H1 (cell line): ENCODE data around the gene PRR35. TPM values are rescaled to one million over a fixed set of nuclear protein-coding genes. Genes with fewer than 3 reads are reported as not detected.

Experiments
- CTCF ChIA-PET: fragments of 300-600 bp; sonication (Branson Sonifier 250); formaldehyde crosslinking; loops from one replicate; lab custom pipeline; 2021; ENCODE audit not compliant: partially characterized antibody; lab: Charles Lee
- POLR2A ChIA-PET: fragments of 300-600 bp; sonication (Branson Sonifier 250); formaldehyde crosslinking; loops from one replicate; lab custom pipeline; 2021; ENCODE audit warnings: inconsistent platforms; ENCODE audit not compliant: partially characterized antibody; lab: Charles Lee
- DNase-seq, 2 experiments: peaks; one replicate each; pipeline versions ENCODE4 v3.0.0 to v3.0.0-alpha.2; 2010 to 2022; ENCODE audit warnings: low spot score in 2 of 2, low read depth in 1 of 2, mixed read lengths in 1 of 2
- FAIRE-seq: peaks from 2 replicates; lab custom pipeline; 2011; peaks lifted over from hg19 to GRCh38; lab: Jason Lieb, UNC
- H2AFZ ChIP-seq: 2 replicates; pipeline ENCODE4 v1.8.1; 2012; ENCODE audit warnings: low read length, inconsistent platforms
- H2AK5ac ChIP-seq: 2 replicates; pipeline ENCODE4 v1.6.1; 2013; ENCODE audit warnings: low read depth, low read length
- H2BK120ac ChIP-seq: replicated peaks from 2 replicates; pipeline ENCODE3; 2013; ENCODE audit warnings: low read depth, low read length, inconsistent platforms
- H2BK12ac ChIP-seq: 2 replicates; pipeline ENCODE4 v1.6.1; 2013; ENCODE audit warnings: low read depth, low read length
- H2BK15ac ChIP-seq: 2 replicates; pipeline ENCODE4 v1.6.1; 2013; ENCODE audit warnings: low read length
- H2BK20ac ChIP-seq: 2 replicates; pipeline ENCODE4 v1.6.1; 2013; ENCODE audit warnings: low read length
- H2BK5ac ChIP-seq: 2 replicates; pipeline ENCODE4 v1.6.1; 2013; ENCODE audit warnings: low read depth, low read length
- H3K14ac ChIP-seq: 2 replicates; pipeline ENCODE4 v1.6.1; 2013; ENCODE audit warnings: inconsistent platforms; ENCODE audit not compliant: insufficient read length
- H3K18ac ChIP-seq: 2 replicates; pipeline ENCODE4 v1.6.1; 2013; ENCODE audit warnings: low read length; ENCODE audit errors: extremely low read depth
- H3K23ac ChIP-seq: 2 replicates; pipeline ENCODE4 v1.6.1; 2013; ENCODE audit warnings: inconsistent platforms; ENCODE audit not compliant: insufficient read length
- H3K23me2 ChIP-seq: 2 replicates; pipeline ENCODE4 v1.6.1; 2013; ENCODE audit warnings: low read depth, low read length
- H3K27ac ChIP-seq: 2 replicates; pipeline ENCODE4 v1.6.1; 2011; ENCODE audit warnings: low read depth, low read length, inconsistent platforms
- H3K27me3 ChIP-seq, 4 experiments: replicated peaks in 1 of 4; 1 replicate in 1 of 4; 2 replicates in 3 of 4; pipeline versions ENCODE4 v1.6.1 to v1.8.1; 2011 to 2013; ENCODE audit warnings: low read length in 3 of 4, mild to moderate bottlenecking in 3 of 4, inconsistent platforms in 2 of 4, mixed read lengths in 2 of 4, moderate library complexity in 1 of 4; ENCODE audit not compliant: control insufficient read depth in 3 of 4, insufficient read depth in 3 of 4; ENCODE audit errors: extremely low read depth in 1 of 4
- H3K36me3 ChIP-seq, 4 experiments: 2 replicates each; pipeline versions ENCODE4 v1.6.1 to v1.8.1; 2011 to 2013; ENCODE audit warnings: mild to moderate bottlenecking in 4 of 4, low read length in 3 of 4, moderate library complexity in 2 of 4, control low read depth in 1 of 4, inconsistent platforms in 1 of 4; ENCODE audit not compliant: insufficient read depth in 4 of 4, control insufficient read depth in 2 of 4
- H3K4ac ChIP-seq: replicated peaks from 2 replicates; pipeline ENCODE3; 2013; ENCODE audit warnings: low read length, low read depth, mixed read lengths, inconsistent platforms; ENCODE audit not compliant: insufficient read length
- H3K4me1 ChIP-seq, 4 experiments: replicated peaks in 1 of 4; 1 replicate in 1 of 4; 2 replicates in 3 of 4; pipeline versions ENCODE4 v1.6.1 to v1.8.1; 2011 to 2013; ENCODE audit warnings: low read length in 3 of 4, inconsistent platforms in 2 of 4, mixed read lengths in 1 of 4; ENCODE audit not compliant: insufficient read depth in 4 of 4, control insufficient read depth in 3 of 4
- H3K4me2 ChIP-seq, 2 experiments: 2 replicates each; pipeline versions ENCODE4 v1.6.1 to v1.8.1; 2011 to 2013; ENCODE audit warnings: low read depth in 2 of 2, low read length in 2 of 2, control low read depth in 1 of 2, inconsistent platforms in 1 of 2, mild to moderate bottlenecking in 1 of 2; ENCODE audit not compliant: insufficient read depth in 1 of 2
- H3K4me3 ChIP-seq, 4 experiments: fragments of 200-600, 300-600 bp in 1 of 4; sonication (generic), shearing (Covaris generic), sonication (Bioruptor Twin) in 1 of 4; 2 replicates each; pipeline versions ENCODE4 v1.5.1 to v1.8.1; 2011 to 2016; ENCODE audit warnings: low read length in 4 of 4, low read depth in 3 of 4, control low read depth in 2 of 4, inconsistent platforms in 2 of 4, mild to moderate bottlenecking in 2 of 4, mixed read lengths in 1 of 4, moderate library complexity in 1 of 4; ENCODE audit not compliant: insufficient read depth in 2 of 4; ENCODE audit errors: extremely low read depth in 1 of 4
- H3K56ac ChIP-seq: replicated peaks from 2 replicates; pipeline ENCODE3; 2013; ENCODE audit warnings: low read depth, mild to moderate bottlenecking, mixed read lengths, low read length, inconsistent platforms; ENCODE audit not compliant: insufficient read length
- H3K79me1 ChIP-seq: 2 replicates; pipeline ENCODE4 v1.6.1; 2013; ENCODE audit warnings: low read depth, low read length, control low read depth
- H3K79me2 ChIP-seq, 2 experiments: 2 replicates each; pipeline versions ENCODE4 v1.6.1 to v1.8.1; 2012 to 2013; ENCODE audit warnings: low read length in 2 of 2, mild to moderate bottlenecking in 2 of 2, inconsistent platforms in 1 of 2; ENCODE audit not compliant: insufficient read depth in 2 of 2, control insufficient read depth in 1 of 2
- H3K9ac ChIP-seq, 4 experiments: replicated peaks in 1 of 4; 1 replicate in 1 of 4; 2 replicates in 3 of 4; pipeline versions ENCODE4 v1.6.1 to v1.8.1; 2011 to 2013; ENCODE audit warnings: low read depth in 3 of 4, low read length in 3 of 4, control low read depth in 2 of 4, mild to moderate bottlenecking in 2 of 4, moderate library complexity in 2 of 4, inconsistent platforms in 1 of 4; ENCODE audit errors: extremely low read depth in 1 of 4
- H3K9me3 ChIP-seq, 2 experiments: 2 replicates each; pipeline versions ENCODE4 v1.6.1 to v1.8.1; 2012 to 2013; ENCODE audit warnings: mild to moderate bottlenecking in 2 of 2, moderate library complexity in 2 of 2, control low read depth in 1 of 2, inconsistent platforms in 1 of 2, low read depth in 1 of 2, low read length in 1 of 2, mixed read lengths in 1 of 2; ENCODE audit not compliant: insufficient read depth in 2 of 2
- H4K20me1 ChIP-seq, 2 experiments: replicated peaks in 1 of 2; 2 replicates each; pipeline versions ENCODE3 to v1.8.1; 2011 to 2013; ENCODE audit warnings: inconsistent platforms in 2 of 2, low read length in 2 of 2, mild to moderate bottlenecking in 1 of 2; ENCODE audit not compliant: insufficient read depth in 2 of 2, control insufficient read depth in 1 of 2
- H4K5ac ChIP-seq: 2 replicates; pipeline ENCODE4 v1.6.1; 2013; ENCODE audit warnings: low read length, low read depth, mixed read lengths, inconsistent platforms; ENCODE audit not compliant: insufficient read length
- H4K8ac ChIP-seq: 2 replicates; pipeline ENCODE4 v1.8.0; 2013; ENCODE audit warnings: mild to moderate bottlenecking, moderate library complexity, low read length, inconsistent platforms; ENCODE audit not compliant: insufficient read depth; ENCODE audit errors: extremely low read depth
- H4K91ac ChIP-seq: replicated peaks from 2 replicates; pipeline ENCODE3; 2013; ENCODE audit warnings: low read length, mixed read lengths, inconsistent platforms; ENCODE audit not compliant: insufficient read length
- ASH2L ChIP-seq: fragments of 200-600, 300-600 bp; sonication (generic); IDR thresholded peaks from one replicate; pipeline ENCODE4 v1.7.1; 2017; ENCODE audit warnings: low read length
- CHD1 ChIP-seq: IDR thresholded peaks from 2 replicates; pipeline ENCODE4 v1.6.1; 2012; ENCODE audit warnings: low read depth, low read length, improper control_type of control experiment
- CREB1 ChIP-seq: IDR thresholded peaks from 2 replicates; pipeline ENCODE4 v1.6.1; 2012; ENCODE audit warnings: inconsistent platforms
- MAFK ChIP-seq: IDR thresholded peaks from 2 replicates; pipeline ENCODE4 v1.6.1; 2012; ENCODE audit warnings: low read depth, mild to moderate bottlenecking, improper control_type of control experiment, low read length
- RFX5 ChIP-seq: IDR thresholded peaks from 2 replicates; pipeline ENCODE4 v1.6.1; 2011; ENCODE audit warnings: low read depth, low read length, improper control_type of control experiment, borderline replicate concordance
- SIRT6 ChIP-seq: IDR thresholded peaks from one replicate; pipeline ENCODE4 v1.7.1; 2012; ENCODE audit warnings: low read length, inconsistent platforms
- SP4 ChIP-seq: IDR thresholded peaks from 2 replicates; pipeline ENCODE4 v1.6.1; 2012; ENCODE audit warnings: low read length, inconsistent platforms
- TCF12 ChIP-seq: IDR thresholded peaks from 2 replicates; pipeline ENCODE4 v1.6.1; 2011; ENCODE audit warnings: low read depth, mild to moderate bottlenecking, low read length
- WGBS, 2 experiments: shearing (Covaris generic) in 1 of 2; methylation state at CpG; one replicate each; pipeline versions ENCODE4 v1.1.6 to v1.1.7; 2013 to 2015; ENCODE audit warnings: low lambda C conversion rate in 2 of 2, mixed read lengths in 2 of 2, inconsistent platforms in 1 of 2, low coverage in 1 of 2, missing lambda C conversion rate in 1 of 2; ENCODE audit not compliant: insufficient replicate concordance in 2 of 2, insufficient coverage in 1 of 2, insufficient read length in 1 of 2; ENCODE audit errors: extremely low coverage in 1 of 2, missing lambda C conversion rate in 1 of 2; 5-methylcytosine and 5-hydroxymethylcytosine counted together
- polyA plus RNA-seq, 7 experiments: library from polyadenylated mRNA; depleted of rRNA in 3 of 7; stranded (reverse) in 5 of 7; unstranded in 2 of 7; fragments of >200 nt in 5 of 7; fragments of 200-250 nt in 2 of 7; gene quantifications; 1 replicate in 5 of 7; 2 replicates in 1 of 7; 4 replicates in 1 of 7; pipeline versions ENCODE4 v1.2.1 to v1.2.3, GENCODE V29; 2011 to 2013; ENCODE audit warnings: missing spikeins in 2 of 7, mixed read lengths in 2 of 7
- total RNA-seq: library from RNA; stranded (reverse); fragmentation: NEBNext Ultra II Directional; extraction: Animal tissue kit (Norgen Biotek cat#: 25700); gene quantifications from 2 replicates; pipeline ENCODE4 v1.2.1, GENCODE V29; 2021
- TF ChIP-seq, protein P1 (sequence below), 3 experiments: IDR thresholded peaks; 1 replicate in 2 of 3; 2 replicates in 1 of 3; pipeline versions ENCODE4 v1.5.1 to v1.6.1; 2011; ENCODE audit warnings: low read length in 3 of 3, mild to moderate bottlenecking in 3 of 3, inconsistent platforms in 2 of 3, low read depth in 1 of 3, moderate library complexity in 1 of 3; ENCODE audit not compliant: insufficient read depth in 1 of 3; ENCODE audit errors: control extremely low read depth in 1 of 3

Gene PRR35
- total and polyA plus RNA-seq, 2 of the 8 experiments (the other 6 are each of a cell fraction or from before 2014, with no cell fraction given): 0.38 to 0.50 TPM

DNA sequence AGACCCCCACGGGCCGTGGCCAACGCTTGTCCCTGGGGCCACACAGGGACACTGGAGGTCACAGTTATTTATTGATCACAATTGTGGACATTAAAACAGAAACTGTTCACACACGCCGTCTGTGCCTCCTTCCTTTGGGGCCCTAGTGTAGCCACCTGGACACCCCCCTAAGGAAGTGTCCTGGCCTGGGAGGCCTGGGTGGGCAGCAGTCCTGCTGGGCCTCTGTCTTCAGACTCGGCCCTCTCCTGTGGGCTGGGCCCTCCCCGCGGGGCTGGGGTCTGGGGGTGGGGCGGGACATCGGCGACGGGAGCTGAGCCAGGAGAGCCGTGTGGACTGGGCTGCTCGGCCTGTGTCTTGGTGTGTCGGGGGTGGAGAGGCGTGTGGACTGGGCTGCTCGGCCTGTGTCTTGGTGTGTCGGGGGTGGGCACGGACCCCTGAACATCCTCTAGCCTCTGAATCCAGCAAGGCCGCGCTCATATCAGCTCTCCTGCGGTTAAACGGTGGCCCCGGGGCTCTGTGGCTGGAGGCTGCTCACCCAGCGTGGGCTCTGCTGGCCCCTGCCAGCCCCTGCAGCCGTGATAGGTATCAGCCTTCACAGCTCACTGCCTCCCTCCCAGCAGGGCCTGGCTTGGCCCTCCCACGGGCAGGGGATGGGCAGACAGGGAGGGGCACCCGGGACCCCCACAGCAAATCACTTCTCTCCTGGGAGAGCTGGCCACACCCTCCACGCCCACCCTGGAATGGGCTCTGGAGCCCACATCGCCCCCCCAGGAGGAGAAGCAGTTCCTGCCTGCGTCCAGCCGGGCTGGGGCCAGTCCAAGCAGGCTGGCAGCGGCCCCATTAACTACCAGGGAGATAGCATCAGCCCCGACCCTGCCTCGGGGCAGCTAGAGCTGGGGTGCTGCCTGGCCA lies 5.5 kb downstream of the PRR35 start:
- FAIRE-seq (no peak), DNase-seq (no peak)
- Histone ChIP-seq H3K4me2 (no peak overlapping the region; a peak in 1 of 4 replicates), H3K27me3 (peaks cover 10 to 13% (median 12%) of the 10 kb centered on the region in 4 experiments; a peak in 6 of 7 replicates), H3K36me3 (no peaks in the 10 kb centered on the region), H4K20me1 (peaks cover 0 to 3% of the 10 kb centered on the region in 2 experiments), H2AK5ac (no peak overlapping the region), H4K8ac (peak overlapping the region; percentile 25; the same call in 1 of the 2 replicates), H2AFZ (no peak overlapping the region), H3K79me1 (no peaks in the 10 kb centered on the region; the same call in 1 of the 2 replicates), H3K9me3 (no peaks in the 10 kb centered on the region), H4K5ac (no peak overlapping the region), H2BK12ac (peak overlapping the region; percentile 39; the same call in 1 of the 2 replicates), H2BK5ac (no peak overlapping the region), H4K91ac (no peak overlapping the region), H3K14ac (no peak overlapping the region), H2BK120ac (no peak overlapping the region), H3K23ac (no peak overlapping the region), H3K9ac (no peak overlapping the region; a peak in 1 of 7 replicates), H3K4me3 (no peak overlapping the region), H3K4me1 (peaks cover 0 to 27% (median 12%) of the 10 kb centered on the region in 4 experiments; a peak in 5 of 7 replicates), H3K18ac (no peak overlapping the region), H2BK20ac (no peak overlapping the region), H3K27ac (no peak overlapping the region), H3K4ac (peak overlapping the region; percentile 53), H2BK15ac (no peak overlapping the region; the same call in 1 of the 2 replicates), H3K56ac (no peak overlapping the region), H3K23me2 (peaks cover 12% of the 10 kb centered on the region), H3K79me2 (peaks cover 0 to 5% of the 10 kb centered on the region in 2 experiments; a peak in 1 of 4 replicates)
- ChIA-PET CTCF (interaction anchor here (0.6 to 2.3 kb wide), 6 partner anchors 9 to 1334 kb away, joined by 3 to 14 read pairs (median 4); no protein-coding TSS in a partner anchor), POLR2A (interaction anchor here (1.5 to 7.9 kb wide), 5 partner anchors 8 to 16 kb away, joined by 4 to 58 read pairs (median 7); no protein-coding TSS in a partner anchor)
- 85% methylated on average over 33 of the region's 35 CpGs; no CpG with 5 or more reads in 1 of the 2 experiments for WGBS, 2 experiments
- TF ChIP-seq, protein P1, sequence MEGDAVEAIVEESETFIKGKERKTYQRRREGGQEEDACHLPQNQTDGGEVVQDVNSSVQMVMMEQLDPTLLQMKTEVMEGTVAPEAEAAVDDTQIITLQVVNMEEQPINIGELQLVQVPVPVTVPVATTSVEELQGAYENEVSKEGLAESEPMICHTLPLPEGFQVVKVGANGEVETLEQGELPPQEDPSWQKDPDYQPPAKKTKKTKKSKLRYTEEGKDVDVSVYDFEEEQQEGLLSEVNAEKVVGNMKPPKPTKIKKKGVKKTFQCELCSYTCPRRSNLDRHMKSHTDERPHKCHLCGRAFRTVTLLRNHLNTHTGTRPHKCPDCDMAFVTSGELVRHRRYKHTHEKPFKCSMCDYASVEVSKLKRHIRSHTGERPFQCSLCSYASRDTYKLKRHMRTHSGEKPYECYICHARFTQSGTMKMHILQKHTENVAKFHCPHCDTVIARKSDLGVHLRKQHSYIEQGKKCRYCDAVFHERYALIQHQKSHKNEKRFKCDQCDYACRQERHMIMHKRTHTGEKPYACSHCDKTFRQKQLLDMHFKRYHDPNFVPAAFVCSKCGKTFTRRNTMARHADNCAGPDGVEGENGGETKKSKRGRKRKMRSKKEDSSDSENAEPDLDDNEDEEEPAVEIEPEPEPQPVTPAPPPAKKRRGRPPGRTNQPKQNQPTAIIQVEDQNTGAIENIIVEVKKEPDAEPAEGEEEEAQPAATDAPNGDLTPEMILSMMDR (IDR thresholded peaks at IDR 0.05; ENCODE audit: control extremely low read depth in 1 of 3, insufficient read depth in 1 of 3, low read depth in 1 of 3, low read length in 3 of 3): no peak
- TF ChIP-seq CHD1: no peak
- no peak for TF ChIP-seq ASH2L
- no peak for TF ChIP-seq CREB1
- no peak for TF ChIP-seq MAFK
- no peak for TF ChIP-seq SP4
- no peak for TF ChIP-seq SIRT6
- no peak for TF ChIP-seq TCF12
- TF ChIP-seq RFX5: no peak
